Neural crest cell (in vitro differentiated cells): ENCODE results near the gene HSPBP1. TPM values are rescaled to one million over a fixed set of nuclear protein-coding genes. Genes with fewer than 3 reads are reported as not detected.
A peak's percentile ranks its signal among the peaks of the same experiment; 100 is the strongest.
"Not testable (repeated sequence)": the region's sequence is repeated elsewhere in the genome, so short reads cannot be mapped to it uniquely, and the experiment has no call there.

Experiments used
- DNase-seq: peaks from one replicate; pipeline ENCODE4 v3.0.0; 2021; ENCODE audit warnings: low read depth, mixed read lengths, low spot score
- H3K27ac Mint-ChIP-seq: one replicate; pipeline ENCODE4 v1.8.0; 2021; ENCODE audit warnings: mild to moderate bottlenecking, mixed read lengths; ENCODE audit not compliant: unreplicated experiment
- H3K27me3 Mint-ChIP-seq: 2 replicates; pipeline ENCODE4 v1.8.0; 2021; ENCODE audit warnings: low read depth, mild to moderate bottlenecking, mixed read lengths
- H3K36me3 Mint-ChIP-seq: 2 replicates; pipeline ENCODE4 v1.8.0; 2021; ENCODE audit warnings: low read depth, mild to moderate bottlenecking, mixed read lengths
- H3K4me1 Mint-ChIP-seq: 2 replicates; pipeline ENCODE4 v1.8.0; 2021; ENCODE audit warnings: mixed read lengths
- H3K4me3 Mint-ChIP-seq: one replicate; pipeline ENCODE4 v1.8.0; 2021; ENCODE audit warnings: mild to moderate bottlenecking, mixed read lengths
- H3K9me3 Mint-ChIP-seq: 2 replicates; pipeline ENCODE4 v1.8.0; 2021; ENCODE audit warnings: mixed read lengths
- total RNA-seq: library from RNA; stranded (reverse); gene quantifications from 2 replicates; pipeline ENCODE4 v1.2.1, GENCODE V29; 2021
- TF ChIP-seq, protein P1 (sequence below): fragments of 200-600 bp; sonication (generic); conservative IDR thresholded peaks from 2 replicates; pipeline ENCODE4 v1.5.0; 2021; ENCODE audit warnings: antibody characterized with exemption, mild to moderate bottlenecking

HSPBP1 gene
- total RNA-seq, 1 donor from 2014 or later: 54.7 TPM

DNA sequence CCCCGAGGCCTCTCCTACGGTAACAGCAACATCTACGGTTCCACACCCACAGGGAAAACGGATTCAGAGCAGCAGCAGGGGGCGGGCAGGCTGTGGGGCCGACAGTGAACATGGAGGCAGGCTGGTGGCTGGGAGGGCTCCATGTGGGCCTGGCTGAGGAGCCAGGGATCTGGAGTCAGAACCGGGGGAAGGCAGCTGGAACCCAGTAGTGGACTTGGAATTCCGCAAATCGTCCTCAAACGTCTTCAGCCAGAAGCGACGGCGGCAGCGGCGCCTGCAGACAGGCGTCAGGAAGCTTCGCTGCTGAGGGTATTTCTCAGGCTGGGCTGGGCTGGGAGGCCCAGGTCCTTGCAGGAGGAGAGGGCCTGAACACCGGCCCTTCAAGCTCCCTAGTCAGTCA is 53.1 kb downstream of the HSPBP1 start:
- no peak for DNase-seq
- no peaks in the 10 kb centered on the region for H3K36me3 Mint-ChIP-seq
- no peaks in the 10 kb centered on the region for H3K27me3 Mint-ChIP-seq
- no peaks in the 10 kb centered on the region for H3K4me1 Mint-ChIP-seq
- H3K4me3 Mint-ChIP-seq: no peak overlapping the region
- no peaks in the 10 kb centered on the region for H3K9me3 Mint-ChIP-seq
- no peak overlapping the region for H3K27ac Mint-ChIP-seq
- TF ChIP-seq, protein P1, sequence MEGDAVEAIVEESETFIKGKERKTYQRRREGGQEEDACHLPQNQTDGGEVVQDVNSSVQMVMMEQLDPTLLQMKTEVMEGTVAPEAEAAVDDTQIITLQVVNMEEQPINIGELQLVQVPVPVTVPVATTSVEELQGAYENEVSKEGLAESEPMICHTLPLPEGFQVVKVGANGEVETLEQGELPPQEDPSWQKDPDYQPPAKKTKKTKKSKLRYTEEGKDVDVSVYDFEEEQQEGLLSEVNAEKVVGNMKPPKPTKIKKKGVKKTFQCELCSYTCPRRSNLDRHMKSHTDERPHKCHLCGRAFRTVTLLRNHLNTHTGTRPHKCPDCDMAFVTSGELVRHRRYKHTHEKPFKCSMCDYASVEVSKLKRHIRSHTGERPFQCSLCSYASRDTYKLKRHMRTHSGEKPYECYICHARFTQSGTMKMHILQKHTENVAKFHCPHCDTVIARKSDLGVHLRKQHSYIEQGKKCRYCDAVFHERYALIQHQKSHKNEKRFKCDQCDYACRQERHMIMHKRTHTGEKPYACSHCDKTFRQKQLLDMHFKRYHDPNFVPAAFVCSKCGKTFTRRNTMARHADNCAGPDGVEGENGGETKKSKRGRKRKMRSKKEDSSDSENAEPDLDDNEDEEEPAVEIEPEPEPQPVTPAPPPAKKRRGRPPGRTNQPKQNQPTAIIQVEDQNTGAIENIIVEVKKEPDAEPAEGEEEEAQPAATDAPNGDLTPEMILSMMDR: no peak

GRCh38 chr19:55226273-55226672 is 53.6 kb downstream of the HSPBP1 start:
- H3K27me3 Mint-ChIP-seq: no peaks in the 10 kb centered on the region
- DNase-seq: no peak
- no peak overlapping the region for H3K27ac Mint-ChIP-seq
- TF ChIP-seq, protein P1: no peak
- no peak overlapping the region for H3K4me3 Mint-ChIP-seq
- H3K4me1 Mint-ChIP-seq: no peaks in the 10 kb centered on the region
- no peaks in the 10 kb centered on the region for H3K36me3 Mint-ChIP-seq
- H3K9me3 Mint-ChIP-seq: no peaks in the 10 kb centered on the region

GRCh38 chr19:55225415-55225958 is 54.4 kb downstream of the HSPBP1 start:
- no peak for DNase-seq
- peak overlapping the region; percentile 45 for H3K4me3 Mint-ChIP-seq
- H3K9me3 Mint-ChIP-seq: peaks cover 3% of the 10 kb centered on the region
- H3K36me3 Mint-ChIP-seq: peaks cover 3% of the 10 kb centered on the region
- H3K27ac Mint-ChIP-seq: peak overlapping the region; percentile 36
- H3K27me3 Mint-ChIP-seq: no peaks in the 10 kb centered on the region
- no peaks in the 10 kb centered on the region for H3K4me1 Mint-ChIP-seq
- TF ChIP-seq, protein P1: no peak

GRCh38 chr19:55224679-55225414 is 55.1 kb downstream of the HSPBP1 start:
- not testable (repeated sequence) for H3K9me3 Mint-ChIP-seq, H3K27ac Mint-ChIP-seq, H3K27me3 Mint-ChIP-seq, H3K36me3 Mint-ChIP-seq, H3K4me3 Mint-ChIP-seq, H3K4me1 Mint-ChIP-seq, DNase-seq

DNA sequence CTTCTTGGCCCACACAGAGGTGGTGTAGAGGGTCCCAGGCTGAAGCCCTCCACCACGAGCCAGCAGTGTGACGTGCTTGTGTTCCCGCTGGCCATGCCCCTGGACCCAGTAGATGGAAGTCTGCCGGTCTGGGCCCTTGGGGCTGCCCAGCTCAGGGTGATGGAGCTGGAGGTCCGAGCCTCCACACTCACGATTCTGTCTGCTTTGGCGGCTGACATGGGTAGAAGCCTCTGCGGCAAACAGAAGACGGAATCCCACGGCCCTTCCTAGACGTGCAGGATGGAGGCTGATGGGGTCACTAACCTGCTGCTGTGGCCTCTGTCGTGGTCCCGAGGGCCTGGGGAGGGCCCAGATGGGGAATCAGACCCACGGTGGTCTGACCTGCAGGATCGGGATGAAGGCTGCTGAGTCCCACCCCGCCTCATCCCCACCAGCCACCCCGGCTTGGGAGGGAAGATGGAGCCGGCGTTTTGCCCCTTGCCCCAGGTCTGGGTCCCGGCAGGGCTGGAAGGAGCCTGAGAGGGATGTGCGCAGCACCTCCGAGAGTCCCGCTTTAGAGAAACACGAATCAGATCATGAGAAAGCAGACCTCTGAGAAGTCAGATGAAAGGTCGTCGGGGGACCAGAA is 55.8 kb downstream of the HSPBP1 start:
- TF ChIP-seq, protein P1: no peak
- no peak overlapping the region for H3K27ac Mint-ChIP-seq
- H3K36me3 Mint-ChIP-seq: peaks cover 6% of the 10 kb centered on the region
- no peak for DNase-seq
- H3K27me3 Mint-ChIP-seq: no peaks in the 10 kb centered on the region
- H3K4me3 Mint-ChIP-seq: no peak overlapping the region
- peaks cover 6% of the 10 kb centered on the region for H3K9me3 Mint-ChIP-seq
- H3K4me1 Mint-ChIP-seq: no peaks in the 10 kb centered on the region
